GM12874 (cell line): ENCODE measurements around the gene RALGAPA2.

ENCODE experiments used
- CTCF ChIP-seq: IDR thresholded peaks from 2 replicates; pipeline ENCODE4 v1.5.1; 2011; ENCODE audit warnings: low read depth, mild to moderate bottlenecking, control low read depth, low read length, moderate library complexity; ENCODE audit not compliant: insufficient read depth

RALGAPA2 gene

GRCh38 chr20:20393207-20394120 is 319.0 kb downstream of the RALGAPA2 start:
- TF ChIP-seq CTCF, result no peak

GRCh38 chr20:20391766-20392165 is 320.7 kb downstream of the RALGAPA2 start:
- no peak for TF ChIP-seq CTCF

GRCh38 chr20:20391115-20391514 is 321.3 kb downstream of the RALGAPA2 start:
- no peak for TF ChIP-seq CTCF

- TF ChIP-seq CTCF, result no peak
Measured at GRCh38 chr20:20390393-20390792, 322.1 kb downstream of the RALGAPA2 start.

- no peak for TF ChIP-seq CTCF
Measured at GRCh38 chr20:20386192-20386591, 326.3 kb downstream of the RALGAPA2 start.

- TF ChIP-seq CTCF, result no peak
Measured at GRCh38 chr20:20375862-20376261, 336.6 kb downstream of the RALGAPA2 start.

- TF ChIP-seq CTCF, result no peak
Measured at GRCh38 chr20:20373091-20373571, 339.3 kb downstream of the RALGAPA2 start.
